Activated naive CD8-positive, alpha-beta T cell treated with anti-CD3 and anti-CD28 coated beads, Interleukin-2, amount 10 ng/mL, durations not matched to agents 7 days and 5 days (primary cell): ENCODE measurements around the gene EGFL7. TPM values are rescaled to one million over a fixed set of nuclear protein-coding genes. Genes with fewer than 3 reads are reported as not detected.
"Not testable (repeated sequence)": the region's sequence is repeated elsewhere in the genome, so short reads cannot be mapped to it uniquely, and the experiment has no call there.

ENCODE experiments used
- ATAC-seq: fragments of 150-1000 bp; cut with Tn5 transposase; one replicate; pipeline ENCODE4 v1.10.0; 2021; ENCODE audit warnings: low read depth, moderate library complexity
- POLR2A ChIA-PET: fragments of 350-600 bp; sonication (Branson Sonifier 250); formaldehyde crosslinking; loops from one replicate; lab custom pipeline; 2021; ENCODE audit warnings: antibody characterized with exemption; lab: Charles Lee
- DNase-seq: peaks from one replicate; pipeline ENCODE4 v3.0.0; 2021
- H3K27ac Mint-ChIP-seq: one replicate; pipeline ENCODE4 v1.8.0; 2022; ENCODE audit warnings: mild to moderate bottlenecking, mixed read lengths
- H3K27me3 Mint-ChIP-seq: one replicate; pipeline ENCODE4 v1.8.0; 2022; ENCODE audit warnings: mild to moderate bottlenecking, moderate library complexity, mixed read lengths
- H3K36me3 Mint-ChIP-seq: one replicate; pipeline ENCODE4 v1.8.0; 2021; ENCODE audit warnings: mild to moderate bottlenecking, mixed read lengths
- H3K4me1 Mint-ChIP-seq: one replicate; pipeline ENCODE4 v1.8.0; 2021; ENCODE audit warnings: mixed read lengths
- H3K4me3 Mint-ChIP-seq: one replicate; pipeline ENCODE4 v1.8.0; 2022; ENCODE audit warnings: mild to moderate bottlenecking, moderate library complexity, mixed read lengths
- H3K9me3 Mint-ChIP-seq: one replicate; pipeline ENCODE4 v1.8.0; 2021; ENCODE audit warnings: mixed read lengths
- total RNA-seq, 2 experiments: library from RNA; stranded (reverse); gene quantifications; one replicate each; pipeline ENCODE4 v1.2.3, GENCODE V29; 2021

The EGFL7 gene
- total RNA-seq, 2 experiments from 2014 or later: 1.00 to 1.1 TPM

GRCh38 chr9:136695955-136696354, 33.2 kb downstream of the EGFL7 start:
- Mint-ChIP-seq H3K9me3 (no peaks in the 10 kb centered on the region), H3K27me3 (peaks cover 16% of the 10 kb centered on the region), H3K4me1 (peaks cover 10% of the 10 kb centered on the region), H3K4me3 (no peak overlapping the region), H3K36me3 (no peaks in the 10 kb centered on the region), H3K27ac (no peak overlapping the region)
- DNase-seq (no peak), ATAC-seq (no peak)
- POLR2A ChIA-PET: interaction anchor here (0.6 kb wide), 1 partner anchor 32 kb away, joined by 3 read pairs; no protein-coding TSS in a partner anchor

DNA sequence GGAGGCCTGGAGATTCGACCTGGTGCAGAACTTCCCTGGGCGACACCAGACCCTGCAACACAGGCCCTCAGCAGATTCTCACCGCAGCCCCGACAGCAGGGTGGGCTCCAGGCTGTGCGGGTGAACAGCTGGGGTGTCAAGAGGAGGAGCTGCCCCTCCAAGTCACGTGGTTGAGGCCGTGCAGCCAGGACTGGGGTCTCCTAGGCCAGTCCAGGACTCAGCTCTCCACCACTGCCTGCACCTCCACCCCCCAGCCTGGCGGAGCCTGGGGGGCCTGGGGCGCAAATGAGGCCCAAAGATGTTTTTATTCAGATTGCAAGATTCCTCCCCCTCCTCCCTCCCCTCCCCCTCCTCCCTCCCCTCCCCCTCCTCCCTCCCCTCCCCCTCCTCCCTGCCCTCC, 33.8 kb downstream of the EGFL7 start:
- POLR2A ChIA-PET: interaction anchor here (0.6 kb wide), 1 partner anchor 32 kb away, joined by 3 read pairs; no protein-coding TSS in a partner anchor
- ATAC-seq: no peak
- Mint-ChIP-seq H3K4me3 (no peak overlapping the region), H3K9me3 (no peaks in the 10 kb centered on the region), H3K4me1 (peaks cover 14% of the 10 kb centered on the region), H3K27me3 (peaks cover 16% of the 10 kb centered on the region), H3K36me3 (no peaks in the 10 kb centered on the region), H3K27ac (no peak overlapping the region)
- no peak for DNase-seq

- no peak overlapping the region for H3K27ac Mint-ChIP-seq
- no peaks in the 10 kb centered on the region for H3K36me3 Mint-ChIP-seq
- ATAC-seq: no peak
- POLR2A ChIA-PET: interaction anchor here (0.6 kb wide), 1 partner anchor 687 kb away, joined by 3 read pairs; no protein-coding TSS in a partner anchor
- no peak for DNase-seq
- H3K4me1 Mint-ChIP-seq: peaks cover 17% of the 10 kb centered on the region
- peaks cover 16% of the 10 kb centered on the region for H3K27me3 Mint-ChIP-seq
- H3K9me3 Mint-ChIP-seq: no peaks in the 10 kb centered on the region
- no peak overlapping the region for H3K4me3 Mint-ChIP-seq
These were observed 34.6 kb downstream of the EGFL7 start for GRCh38 chr9:136697146-136697820.

DNA sequence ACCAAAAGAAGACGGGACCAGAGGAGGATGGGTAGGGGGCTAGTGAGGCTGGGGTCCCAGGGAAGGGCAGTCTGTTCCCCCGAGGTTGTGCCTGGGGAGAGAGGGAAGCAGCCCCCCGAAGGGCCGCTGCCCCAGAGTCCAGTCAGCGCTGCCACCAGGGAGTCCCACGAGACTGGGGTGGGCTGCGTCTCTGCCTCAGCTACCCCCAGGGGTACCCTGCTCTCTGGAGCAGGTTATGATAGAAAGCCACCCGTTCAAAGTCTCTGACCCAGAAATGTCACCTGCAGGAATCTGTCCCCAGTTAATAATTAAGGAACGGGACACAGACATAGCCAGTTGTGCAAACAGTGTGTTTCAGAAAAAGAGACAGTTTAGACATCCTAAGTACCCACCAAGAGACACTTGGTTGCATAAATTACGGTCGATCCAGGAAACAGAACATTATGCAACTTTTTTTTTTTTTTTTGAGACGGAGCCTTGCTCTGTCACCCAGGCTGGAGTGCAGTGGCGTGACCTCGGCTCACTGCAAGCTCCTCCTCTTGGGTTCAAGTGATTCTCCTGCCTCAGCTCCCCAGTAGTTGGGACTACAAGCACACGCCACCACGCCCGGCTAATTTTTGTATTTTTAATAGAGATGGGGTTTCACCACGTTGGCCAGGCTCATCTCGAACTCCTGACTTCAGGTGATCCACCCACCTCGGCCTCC, 35.3 kb downstream of the EGFL7 start:
- Mint-ChIP-seq H3K36me3 (no peaks in the 10 kb centered on the region), H3K27me3 (peaks cover 16% of the 10 kb centered on the region), H3K9me3 (no peaks in the 10 kb centered on the region), H3K4me3 (no peak overlapping the region), H3K27ac (no peak overlapping the region), H3K4me1 (peaks cover 17% of the 10 kb centered on the region)
- DNase-seq: no peak
- ATAC-seq: no peak
- POLR2A ChIA-PET: interaction anchor here (0.6 to 0.7 kb wide), 2 partner anchors 527 to 687 kb away, joined by 3 to 4 read pairs; partner anchors contain the start of gene CYSRT1

DNA sequence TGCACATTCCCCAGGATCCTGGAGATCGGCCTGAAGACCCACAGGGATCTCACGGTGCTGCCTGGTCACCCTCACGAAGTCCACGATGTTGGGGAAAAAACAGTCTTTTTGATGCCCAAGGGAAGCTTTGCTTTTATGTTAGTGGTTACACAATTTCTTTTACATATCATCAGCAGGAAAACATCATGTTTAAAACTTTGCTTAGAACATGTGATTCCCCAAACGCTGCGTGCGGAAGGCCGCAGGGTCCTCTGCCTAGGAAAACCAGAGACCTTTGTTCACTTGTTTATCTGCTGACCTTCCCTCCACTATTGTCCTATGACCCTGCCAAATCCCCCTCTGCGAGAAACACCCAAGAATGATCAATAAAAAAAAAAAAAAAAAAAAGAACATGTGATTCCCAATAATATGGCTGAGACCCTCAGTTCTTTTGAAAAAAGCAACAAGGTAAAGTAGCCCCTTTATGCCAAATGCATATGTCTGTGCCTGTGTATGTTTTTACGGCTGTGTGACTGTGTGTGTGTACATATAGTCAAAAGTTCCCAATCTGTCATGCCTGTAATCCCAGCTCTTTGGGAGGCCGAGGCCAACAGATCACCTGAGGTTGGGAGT, 36.0 kb downstream of the EGFL7 start:
- Mint-ChIP-seq H3K4me1 (peaks cover 23% of the 10 kb centered on the region), H3K36me3 (no peaks in the 10 kb centered on the region), H3K9me3 (no peaks in the 10 kb centered on the region), H3K27me3 (peaks cover 16% of the 10 kb centered on the region), H3K27ac (no peak overlapping the region), H3K4me3 (no peak overlapping the region)
- POLR2A ChIA-PET: interaction anchor here (0.7 to 1.3 kb wide), 3 partner anchors 28 to 526 kb away, joined by 3 to 4 read pairs (median 4); partner anchors contain the start of gene CYSRT1
- DNase-seq (no peak), ATAC-seq (no peak)

- Mint-ChIP-seq H3K4me3 (peak overlapping the region; percentile 88), H3K27ac (peak overlapping the region; percentile 92), H3K4me1 (peaks cover 23% of the 10 kb centered on the region), H3K27me3 (peaks cover 17% of the 10 kb centered on the region), H3K9me3 (no peaks in the 10 kb centered on the region), H3K36me3 (no peaks in the 10 kb centered on the region)
- DNase-seq: no peak
- POLR2A ChIA-PET: interaction anchor here (1.1 to 4.0 kb wide), 4 partner anchors 12 to 27 kb away, joined by 4 to 52 read pairs (median 5); no protein-coding TSS in a partner anchor
- no peak for ATAC-seq
These were observed 37.6 kb downstream of the EGFL7 start for GRCh38 chr9:136700304-136700703.

DNA sequence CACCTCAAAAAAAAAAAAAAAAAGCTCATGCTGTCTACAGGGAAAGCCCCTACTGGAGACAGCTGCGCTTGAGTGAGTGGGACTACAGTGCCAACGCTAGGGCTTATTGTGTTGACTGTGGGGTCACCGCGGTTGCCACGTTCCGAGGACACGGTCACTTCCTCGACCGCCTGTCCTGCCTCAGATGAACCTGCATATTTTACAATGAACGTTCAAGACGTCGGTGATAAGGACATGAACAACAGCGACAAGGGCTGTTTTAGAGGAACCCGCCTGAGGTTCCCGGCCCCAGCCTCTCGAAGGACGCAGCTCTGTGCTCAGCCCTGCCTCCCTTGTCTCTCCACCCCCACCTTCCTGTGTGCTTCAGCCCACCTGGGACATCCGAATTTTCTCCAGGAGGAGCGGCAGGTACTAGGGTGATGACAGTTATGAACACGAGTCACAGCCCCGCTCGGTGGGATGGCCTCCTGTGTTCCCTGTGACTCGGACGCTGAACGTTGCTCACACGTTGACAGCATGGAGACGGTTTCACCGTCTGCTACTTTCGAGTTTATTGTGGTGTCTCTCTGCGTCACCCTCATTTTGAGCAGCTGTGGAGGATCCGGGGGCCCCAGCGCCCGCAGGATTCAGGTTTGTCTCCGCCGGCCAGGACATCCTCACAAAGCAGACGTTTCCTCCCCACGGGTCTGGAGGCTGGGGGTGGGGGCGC, 38.4 kb downstream of the EGFL7 start:
- peaks cover 23% of the 10 kb centered on the region for H3K27me3 Mint-ChIP-seq
- H3K4me1 Mint-ChIP-seq: peaks cover 23% of the 10 kb centered on the region

GRCh38 chr9:136701668-136702053, 38.9 kb downstream of the EGFL7 start:
- ATAC-seq (no peak), DNase-seq (no peak)
- Mint-ChIP-seq H3K4me1 (peaks cover 23% of the 10 kb centered on the region), H3K9me3 (no peaks in the 10 kb centered on the region), H3K36me3 (no peaks in the 10 kb centered on the region), H3K27ac (peak overlapping the region; percentile 92), H3K27me3 (peaks cover 26% of the 10 kb centered on the region), H3K4me3 (peak overlapping the region; percentile 88)
- POLR2A ChIA-PET: interaction anchor here (0.7 to 4.0 kb wide), 3 partner anchors 13 to 28 kb away, joined by 4 to 52 read pairs (median 5); no protein-coding TSS in a partner anchor

More for the DNA sequence above, 38.4 kb downstream of the EGFL7 start:
- Mint-ChIP-seq H3K27ac (peak overlapping the region; percentile 92), H3K36me3 (no peaks in the 10 kb centered on the region), H3K4me3 (peak overlapping the region; percentile 88), H3K9me3 (no peaks in the 10 kb centered on the region)
- POLR2A ChIA-PET: interaction anchor here (0.6 to 4.0 kb wide), 8 partner anchors 12 to 492 kb away, joined by 3 to 52 read pairs (median 4); no protein-coding TSS in a partner anchor
- peak; percentile 69 for DNase-seq
- peak; percentile 86 for ATAC-seq

DNA sequence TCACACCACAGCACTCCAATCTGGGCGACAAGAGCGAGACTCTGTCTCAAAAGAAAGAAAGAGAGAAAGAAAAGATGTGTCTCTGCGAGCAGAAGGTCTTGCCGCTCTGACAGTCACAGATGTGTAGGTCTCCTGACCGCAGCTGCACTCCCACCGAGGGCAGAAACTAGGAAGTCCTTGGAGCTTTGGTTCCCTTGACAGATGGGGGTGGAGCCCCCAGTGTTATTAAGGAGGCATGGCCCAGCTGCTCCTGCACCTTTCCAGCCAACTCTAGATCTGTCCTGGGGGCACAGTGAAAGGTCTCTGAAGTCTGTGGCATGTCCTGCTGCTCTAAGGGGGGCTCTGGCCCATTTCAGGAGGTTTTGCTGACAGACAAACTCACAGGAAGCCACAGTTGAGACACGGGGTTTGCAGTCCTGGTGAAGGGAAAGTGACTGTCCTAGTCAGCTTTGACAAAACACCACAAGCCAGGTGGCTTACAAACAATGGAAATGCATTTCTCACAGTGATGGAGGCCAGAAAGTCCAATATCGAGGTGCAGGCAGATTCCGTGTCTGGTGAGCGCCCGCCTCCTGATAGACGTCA, 40.7 kb downstream of the EGFL7 start:
- POLR2A ChIA-PET: interaction anchor here (4.0 kb wide), 1 partner anchor 24 kb away, joined by 52 read pairs; no protein-coding TSS in a partner anchor

GRCh38 chr9:136704741-136705140, 42.0 kb downstream of the EGFL7 start:
- H3K36me3 Mint-ChIP-seq: not testable (repeated sequence)

More for the DNA sequence above, 40.7 kb downstream of the EGFL7 start:
- Mint-ChIP-seq H3K9me3 (no peaks in the 10 kb centered on the region), H3K27ac (peak overlapping the region; percentile 23), H3K4me1 (peaks cover 18% of the 10 kb centered on the region), H3K36me3 (no peaks in the 10 kb centered on the region), H3K4me3 (no peak overlapping the region), H3K27me3 (peaks cover 19% of the 10 kb centered on the region)
- DNase-seq: no peak
- ATAC-seq: no peak

GRCh38 chr9:136705564-136705963, 42.8 kb downstream of the EGFL7 start:
- H3K36me3 Mint-ChIP-seq: no peaks in the 10 kb centered on the region
- peaks cover 14% of the 10 kb centered on the region for H3K4me1 Mint-ChIP-seq
- no peaks in the 10 kb centered on the region for H3K9me3 Mint-ChIP-seq
- H3K4me3 Mint-ChIP-seq: no peak overlapping the region
- POLR2A ChIA-PET: interaction anchor here (0.9 to 2.4 kb wide), 2 partner anchors 22 to 176 kb away, joined by 3 to 9 read pairs; no protein-coding TSS in a partner anchor
- ATAC-seq (no peak), DNase-seq (no peak)
- H3K27ac Mint-ChIP-seq: no peak overlapping the region
- peaks cover 16% of the 10 kb centered on the region for H3K27me3 Mint-ChIP-seq

More at GRCh38 chr9:136704741-136705140, 42.0 kb downstream of the EGFL7 start:
- H3K4me1 Mint-ChIP-seq: peaks cover 18% of the 10 kb centered on the region
- DNase-seq, ATAC-seq, H3K4me3 Mint-ChIP-seq, H3K9me3 Mint-ChIP-seq, H3K27ac Mint-ChIP-seq: not testable (repeated sequence)
- POLR2A ChIA-PET: interaction anchor here (0.9 to 2.4 kb wide), 2 partner anchors 23 to 177 kb away, joined by 3 to 9 read pairs; no protein-coding TSS in a partner anchor
- peaks cover 13% of the 10 kb centered on the region for H3K27me3 Mint-ChIP-seq

GRCh38 chr9:136707011-136707410, 44.3 kb downstream of the EGFL7 start:
- H3K4me3 Mint-ChIP-seq: no peak overlapping the region
- no peaks in the 10 kb centered on the region for H3K9me3 Mint-ChIP-seq
- DNase-seq (no peak), ATAC-seq (no peak)
- no peaks in the 10 kb centered on the region for H3K36me3 Mint-ChIP-seq
- H3K27me3 Mint-ChIP-seq: peaks cover 29% of the 10 kb centered on the region
- H3K4me1 Mint-ChIP-seq: peaks cover 6% of the 10 kb centered on the region
- POLR2A ChIA-PET: interaction anchor here (1.4 to 2.4 kb wide), 2 partner anchors 21 kb away, joined by 4 to 9 read pairs; no protein-coding TSS in a partner anchor
- no peak overlapping the region for H3K27ac Mint-ChIP-seq
